HAP-1 (cell line): ENCODE data around the gene FOXP1.
"Not testable (repeated sequence)": the region's sequence is repeated elsewhere in the genome, so short reads cannot be mapped to it uniquely, and the experiment has no call there.

Experiments
- DNase-seq, 2 experiments: peaks; one replicate each; pipeline ENCODE4 v3.0.0-alpha.2; 2016 to 2020; ENCODE audit warnings: low spot score in 2 of 2
- H3K27me3 ChIP-seq: fragments of 250-450 bp; sonication (Bioruptor Pico); 2 replicates; pipeline ENCODE4 v1.5.1; 2020; ENCODE audit warnings: low read depth, mild to moderate bottlenecking, moderate library complexity
- H3K36me3 ChIP-seq: fragments of 250-450 bp; sonication (Bioruptor Pico); replicated peaks from 2 replicates; pipeline ENCODE4 v1.5.1; 2020; ENCODE audit warnings: mild to moderate bottlenecking
- H3K4me1 ChIP-seq: fragments of 250-450 bp; sonication (Bioruptor Pico); 2 replicates; pipeline ENCODE4 v1.5.1; 2020; ENCODE audit warnings: mild to moderate bottlenecking
- H3K4me3 ChIP-seq: fragments of 250-450 bp; sonication (Bioruptor Pico); 2 replicates; pipeline ENCODE4 v1.5.1; 2020; ENCODE audit warnings: mild to moderate bottlenecking, moderate library complexity
- H3K9me3 ChIP-seq: fragments of 250-450 bp; sonication (Bioruptor Pico); 2 replicates; pipeline ENCODE4 v1.5.1; 2020; ENCODE audit warnings: mild to moderate bottlenecking, moderate library complexity
- in situ Hi-C: fragments of 300-500 bp; cut with MboI; formaldehyde crosslinking; loops from 3 replicates; pipeline ENCODE4 v1.14.3; 2020; ENCODE audit warnings: low sequenced_read_pairs, inconsistent platforms, mixed read lengths

The FOXP1 gene

GRCh38 chr3:70990723-70991122 is 592.8 kb downstream of the FOXP1 start:
- Histone ChIP-seq H3K9me3 (no peaks in the 10 kb centered on the region), H3K27me3 (no peaks in the 10 kb centered on the region), H3K4me1 (peaks cover 13% of the 10 kb centered on the region), H3K36me3 (peaks cover 5% of the 10 kb centered on the region; the same call in 1 of the 2 replicates), H3K4me3 (no peak overlapping the region)
- in situ Hi-C loops, result no loop called here
- no peak for DNase-seq

- in situ Hi-C loops, result no loop called here
- H3K4me1 ChIP-seq, result peaks cover 16% of the 10 kb centered on the region
These were observed 593.3 kb downstream of the FOXP1 start for GRCh38 chr3:70990185-70990584.

GRCh38 chr3:70989174-70989573 is 594.4 kb downstream of the FOXP1 start:
- Histone ChIP-seq H3K4me3 (no peak overlapping the region), H3K4me1 (peaks cover 21% of the 10 kb centered on the region), H3K27me3 (no peaks in the 10 kb centered on the region), H3K9me3 (no peaks in the 10 kb centered on the region), H3K36me3 (peaks cover 5% of the 10 kb centered on the region)
- in situ Hi-C loops, result no loop called here
- no peak for DNase-seq

More at GRCh38 chr3:70990185-70990584, 593.3 kb downstream of the FOXP1 start:
- Histone ChIP-seq H3K9me3 (no peaks in the 10 kb centered on the region), H3K27me3 (no peaks in the 10 kb centered on the region), H3K4me3 (no peak overlapping the region), H3K36me3 (peaks cover 5% of the 10 kb centered on the region; the same call in 1 of the 2 replicates)
- DNase-seq, result no peak

GRCh38 chr3:70988111-70988510 is 595.4 kb downstream of the FOXP1 start:
- DNase-seq, result no peak
- no peak overlapping the region for H3K4me3 ChIP-seq
- peaks cover 5% of the 10 kb centered on the region for H3K36me3 ChIP-seq
- in situ Hi-C loops, result no loop called here
- no peaks in the 10 kb centered on the region for H3K27me3 ChIP-seq
- no peaks in the 10 kb centered on the region for H3K9me3 ChIP-seq
- H3K4me1 ChIP-seq, result peaks cover 28% of the 10 kb centered on the region

GRCh38 chr3:70985572-70985971 is 598.0 kb downstream of the FOXP1 start:
- peak; percentile 58 to 97 for DNase-seq
- in situ Hi-C loops, result no loop called here
- peaks cover 5% of the 10 kb centered on the region for H3K36me3 ChIP-seq
- no peak overlapping the region for H3K4me3 ChIP-seq
- H3K9me3 ChIP-seq, result no peaks in the 10 kb centered on the region
- H3K4me1 ChIP-seq, result peaks cover 41% of the 10 kb centered on the region
- no peaks in the 10 kb centered on the region for H3K27me3 ChIP-seq

GRCh38 chr3:70984776-70985482 is 598.6 kb downstream of the FOXP1 start:
- peaks cover 5% of the 10 kb centered on the region for H3K36me3 ChIP-seq
- no peak for DNase-seq
- H3K4me3 ChIP-seq, result no peak overlapping the region
- no peaks in the 10 kb centered on the region for H3K9me3 ChIP-seq
- in situ Hi-C loops, result no loop called here
- peaks cover 41% of the 10 kb centered on the region for H3K4me1 ChIP-seq
- no peaks in the 10 kb centered on the region for H3K27me3 ChIP-seq

GRCh38 chr3:70982700-70983140 is 600.8 kb downstream of the FOXP1 start:
- no peak overlapping the region for H3K4me3 ChIP-seq
- peaks cover 38% of the 10 kb centered on the region for H3K4me1 ChIP-seq
- H3K27me3 ChIP-seq, result no peaks in the 10 kb centered on the region
- peaks cover 5% of the 10 kb centered on the region for H3K36me3 ChIP-seq
- H3K9me3 ChIP-seq, result no peaks in the 10 kb centered on the region
- in situ Hi-C loops, result no loop called here
- DNase-seq, result peak in 1 of 2 experiments; percentile 37

GRCh38 chr3:70982284-70982683 is 601.2 kb downstream of the FOXP1 start:
- peaks cover 5% of the 10 kb centered on the region for H3K36me3 ChIP-seq
- no peak overlapping the region for H3K4me3 ChIP-seq
- in situ Hi-C loops, result no loop called here
- H3K27me3 ChIP-seq, result no peaks in the 10 kb centered on the region
- DNase-seq, result no peak
- H3K4me1 ChIP-seq, result peaks cover 38% of the 10 kb centered on the region
- no peaks in the 10 kb centered on the region for H3K9me3 ChIP-seq

- Histone ChIP-seq H3K4me1 (peaks cover 34% of the 10 kb centered on the region), H3K27me3 (no peaks in the 10 kb centered on the region), H3K36me3 (no peaks in the 10 kb centered on the region; the same call in 1 of the 2 replicates), H3K9me3 (no peaks in the 10 kb centered on the region), H3K4me3 (no peak overlapping the region)
- in situ Hi-C loops, result no loop called here
- DNase-seq, result no peak
These were observed 602.2 kb downstream of the FOXP1 start for GRCh38 chr3:70981231-70981880.

- no peak for DNase-seq
- peaks cover 28% of the 10 kb centered on the region for H3K4me1 ChIP-seq
- H3K9me3 ChIP-seq, result no peaks in the 10 kb centered on the region
- no peaks in the 10 kb centered on the region for H3K27me3 ChIP-seq
- H3K36me3 ChIP-seq, result no peaks in the 10 kb centered on the region; the same call in 1 of the 2 replicates
- no peak overlapping the region for H3K4me3 ChIP-seq
- in situ Hi-C loops, result no loop called here
These were observed 602.8 kb downstream of the FOXP1 start for GRCh38 chr3:70980646-70981170.

- no peak overlapping the region for H3K4me3 ChIP-seq
- H3K9me3 ChIP-seq, result no peaks in the 10 kb centered on the region
- DNase-seq, result no peak
- peaks cover 24% of the 10 kb centered on the region for H3K4me1 ChIP-seq
- H3K36me3 ChIP-seq, result peaks cover 4% of the 10 kb centered on the region
- no peaks in the 10 kb centered on the region for H3K27me3 ChIP-seq
- in situ Hi-C loops, result no loop called here
These were observed 603.4 kb downstream of the FOXP1 start for GRCh38 chr3:70979983-70980645.

- in situ Hi-C loops, result no loop called here
- H3K36me3 ChIP-seq, result peaks cover 9% of the 10 kb centered on the region
- no peak for DNase-seq
- no peaks in the 10 kb centered on the region for H3K27me3 ChIP-seq
- H3K4me1 ChIP-seq, result peaks cover 8% of the 10 kb centered on the region
- no peak overlapping the region for H3K4me3 ChIP-seq
- H3K9me3 ChIP-seq, result no peaks in the 10 kb centered on the region
These were observed 605.8 kb downstream of the FOXP1 start for GRCh38 chr3:70977712-70978111.

GRCh38 chr3:70975981-70976380 is 607.5 kb downstream of the FOXP1 start:
- in situ Hi-C loops, H3K36me3 ChIP-seq, H3K4me1 ChIP-seq, H3K27me3 ChIP-seq, H3K4me3 ChIP-seq, DNase-seq, H3K9me3 ChIP-seq: not testable (repeated sequence)

GRCh38 chr3:70974747-70975146 is 608.8 kb downstream of the FOXP1 start:
- no peak overlapping the region for H3K4me3 ChIP-seq
- peaks cover 8% of the 10 kb centered on the region for H3K4me1 ChIP-seq
- no peaks in the 10 kb centered on the region for H3K9me3 ChIP-seq
- DNase-seq, result no peak
- in situ Hi-C loops, result no loop called here
- peaks cover 9% of the 10 kb centered on the region for H3K36me3 ChIP-seq
- no peaks in the 10 kb centered on the region for H3K27me3 ChIP-seq
